ENCODE measurements around the gene KCNJ12.
"Not testable (repeated sequence)": the region's sequence is repeated elsewhere in the genome, so short reads cannot be mapped to it uniquely, and the experiment has no call there.

Gene KCNJ12

GRCh38 chr17:21408224-21408623 lies 32.1 kb downstream of the KCNJ12 start:
- DNase-seq (ENCODE audit: low read depth), result not testable (repeated sequence)

- not testable (repeated sequence) for DNase-seq (ENCODE audit: low read depth)
Measured at GRCh38 chr17:21408766-21409300, 32.7 kb downstream of the KCNJ12 start.

GRCh38 chr17:21409388-21409787 lies 33.2 kb downstream of the KCNJ12 start:
- not testable (repeated sequence) for DNase-seq (ENCODE audit: low read depth)

- not testable (repeated sequence) for DNase-seq (ENCODE audit: low read depth)
Measured at GRCh38 chr17:21409971-21410370, 33.8 kb downstream of the KCNJ12 start.

GRCh38 chr17:21410371-21410770 lies 34.2 kb downstream of the KCNJ12 start:
- not testable (repeated sequence) for DNase-seq (ENCODE audit: low read depth)

GRCh38 chr17:21410906-21411678 lies 34.9 kb downstream of the KCNJ12 start:
- DNase-seq (ENCODE audit: low read depth), result not testable (repeated sequence)

GRCh38 chr17:21411679-21412205 lies 35.6 kb downstream of the KCNJ12 start:
- DNase-seq (ENCODE audit: low read depth), result not testable (repeated sequence)

- not testable (repeated sequence) for DNase-seq (ENCODE audit: low read depth)
Measured at GRCh38 chr17:21412207-21412681, 36.1 kb downstream of the KCNJ12 start.

GRCh38 chr17:21413570-21414279 lies 37.6 kb downstream of the KCNJ12 start:
- not testable (repeated sequence) for DNase-seq (ENCODE audit: low read depth)

GRCh38 chr17:21414616-21415015 lies 38.5 kb downstream of the KCNJ12 start:
- not testable (repeated sequence) for DNase-seq (ENCODE audit: low read depth)

GRCh38 chr17:21415166-21415990 lies 39.2 kb downstream of the KCNJ12 start:
- DNase-seq (ENCODE audit: low read depth), result not testable (repeated sequence)

- DNase-seq (ENCODE audit: low read depth), result not testable (repeated sequence)
Measured at GRCh38 chr17:21416471-21416981, 40.4 kb downstream of the KCNJ12 start.

- not testable (repeated sequence) for DNase-seq (ENCODE audit: low read depth)
Measured at GRCh38 chr17:21417349-21417748, 41.2 kb downstream of the KCNJ12 start.

GRCh38 chr17:21417921-21418320 lies 41.8 kb downstream of the KCNJ12 start:
- no peak for DNase-seq (ENCODE audit: low read depth)

GRCh38 chr17:21418446-21419298 lies 42.5 kb downstream of the KCNJ12 start:
- DNase-seq (ENCODE audit: low read depth), result no peak

- DNase-seq (ENCODE audit: low read depth), result peak; percentile 35
Measured at GRCh38 chr17:21419299-21420239, 43.4 kb downstream of the KCNJ12 start.

- not testable (repeated sequence) for DNase-seq (ENCODE audit: low read depth)
Measured at GRCh38 chr17:21420503-21421090, 44.4 kb downstream of the KCNJ12 start.

GRCh38 chr17:21421421-21422310 lies 45.5 kb downstream of the KCNJ12 start:
- not testable (repeated sequence) for DNase-seq (ENCODE audit: low read depth)

All from activated gamma-delta T cell treated with anti-CD3 and anti-CD28 coated beads, Interleukin-2, amount 50 U/mL, for 16 hours (primary cell).